NT2/D1 (cell line): ENCODE measurements around the gene RPL28.

Experiments used
- DNase-seq: peaks from one replicate; pipeline ENCODE4 v3.0.0-alpha.2; 2011; ENCODE audit warnings: low read depth, low spot score
- H3K27me3 ChIP-seq: 2 replicates; pipeline ENCODE4 v1.6.0; 2011; ENCODE audit warnings: mild to moderate bottlenecking; ENCODE audit not compliant: insufficient read length, insufficient read depth
- H3K36me3 ChIP-seq: 2 replicates; pipeline ENCODE4 v1.6.1; 2011; ENCODE audit warnings: mild to moderate bottlenecking, low read length, mixed read lengths; ENCODE audit not compliant: insufficient read depth, insufficient read length
- H3K4me1 ChIP-seq: 2 replicates; pipeline ENCODE4 v1.5.1; 2011; ENCODE audit not compliant: insufficient read depth, insufficient read length
- H3K4me3 ChIP-seq: 2 replicates; pipeline ENCODE4 v1.5.1; 2011; ENCODE audit warnings: low read depth; ENCODE audit not compliant: insufficient read length
- H3K9ac ChIP-seq: 2 replicates; pipeline ENCODE4 v1.6.0; 2011; ENCODE audit warnings: low read depth; ENCODE audit not compliant: insufficient read length
- H3K9me3 ChIP-seq: 2 replicates; pipeline ENCODE4 v1.5.1; 2011; ENCODE audit warnings: mild to moderate bottlenecking, low read length; ENCODE audit not compliant: insufficient read depth
- SUZ12 ChIP-seq: IDR thresholded peaks from 2 replicates; pipeline ENCODE4 v1.6.1; 2011; ENCODE audit not compliant: insufficient read length, insufficient read depth; ENCODE audit errors: extremely low read depth
- YY1 ChIP-seq: IDR thresholded peaks from 2 replicates; pipeline ENCODE4 v1.6.1; 2011; ENCODE audit not compliant: insufficient read length, insufficient read depth
- ZNF274 ChIP-seq: IDR thresholded peaks from 2 replicates; pipeline ENCODE4 v1.6.1; 2011; ENCODE audit warnings: mild to moderate bottlenecking, low read depth, low read length

RPL28 gene

DNA sequence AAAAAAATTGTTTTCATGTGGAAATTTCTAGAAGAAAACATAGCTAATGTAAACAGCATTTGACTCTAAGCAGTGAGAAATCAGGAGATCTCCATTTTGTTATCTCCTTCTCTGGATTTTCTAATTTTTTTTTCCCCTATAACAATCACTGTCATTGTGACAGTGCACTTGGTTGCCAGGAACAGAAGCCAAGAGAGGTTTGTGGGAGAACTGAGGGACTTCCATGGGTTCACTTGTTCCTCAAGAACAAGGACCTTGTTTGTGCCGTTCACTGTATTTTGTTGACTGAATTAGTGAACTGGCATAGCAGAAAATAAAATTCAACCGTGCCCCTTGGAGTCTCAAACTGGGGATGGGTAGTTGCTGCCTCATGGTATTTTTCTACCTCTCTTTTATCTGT is 40.3 kb downstream of the RPL28 start:
- Histone ChIP-seq H3K27me3 (no peaks in the 10 kb centered on the region), H3K4me1 (peaks cover 2% of the 10 kb centered on the region), H3K9ac (no peak overlapping the region), H3K4me3 (no peak overlapping the region), H3K9me3 (no peaks in the 10 kb centered on the region; the same call in 1 of the 2 replicates), H3K36me3 (no peaks in the 10 kb centered on the region)
- TF ChIP-seq SUZ12 = no peak
- TF ChIP-seq YY1 = no peak
- TF ChIP-seq ZNF274 = no peak
- no peak for DNase-seq

- no peak for DNase-seq
- TF ChIP-seq SUZ12 (no peak), YY1 (no peak), ZNF274 (no peak)
- Histone ChIP-seq H3K27me3 (peaks cover 18% of the 10 kb centered on the region), H3K36me3 (no peaks in the 10 kb centered on the region), H3K9me3 (no peaks in the 10 kb centered on the region; the same call in 1 of the 2 replicates), H3K9ac (no peak overlapping the region), H3K4me3 (no peak overlapping the region), H3K4me1 (peaks cover 2% of the 10 kb centered on the region)
Measured at GRCh38 chr19:55431183-55431582, 45.5 kb downstream of the RPL28 start.

GRCh38 chr19:55432241-55432959 is 46.7 kb downstream of the RPL28 start:
- Histone ChIP-seq H3K9ac (no peak overlapping the region), H3K36me3 (no peaks in the 10 kb centered on the region), H3K27me3 (peaks cover 26% of the 10 kb centered on the region), H3K9me3 (no peaks in the 10 kb centered on the region; the same call in 1 of the 2 replicates), H3K4me1 (peaks cover 2% of the 10 kb centered on the region), H3K4me3 (no peak overlapping the region)
- no peak for DNase-seq
- TF ChIP-seq ZNF274 = no peak
- no peak for TF ChIP-seq YY1
- no peak for TF ChIP-seq SUZ12

GRCh38 chr19:55433292-55433691 is 47.6 kb downstream of the RPL28 start:
- H3K27me3 ChIP-seq = peaks cover 35% of the 10 kb centered on the region
- TF ChIP-seq ZNF274 (no peak), SUZ12 (no peak), YY1 (no peak)
- DNase-seq = no peak

GRCh38 chr19:55434356-55434919 is 48.7 kb downstream of the RPL28 start:
- peaks cover 4% of the 10 kb centered on the region for H3K4me1 ChIP-seq
- H3K4me3 ChIP-seq = no peak overlapping the region
- H3K9me3 ChIP-seq = no peaks in the 10 kb centered on the region; the same call in 1 of the 2 replicates
- peaks cover 46% of the 10 kb centered on the region for H3K27me3 ChIP-seq
- H3K9ac ChIP-seq = no peak overlapping the region
- H3K36me3 ChIP-seq = no peaks in the 10 kb centered on the region
- TF ChIP-seq YY1 (no peak), ZNF274 (no peak), SUZ12 (no peak)
- DNase-seq = no peak

More at GRCh38 chr19:55433292-55433691, 47.6 kb downstream of the RPL28 start:
- H3K36me3 ChIP-seq = no peaks in the 10 kb centered on the region
- peaks cover 5% of the 10 kb centered on the region for H3K4me1 ChIP-seq
- H3K9ac ChIP-seq = no peak overlapping the region
- H3K4me3 ChIP-seq = no peak overlapping the region
- H3K9me3 ChIP-seq = no peaks in the 10 kb centered on the region; the same call in 1 of the 2 replicates

- Histone ChIP-seq H3K36me3 (no peaks in the 10 kb centered on the region), H3K4me1 (peaks cover 5% of the 10 kb centered on the region), H3K4me3 (no peak overlapping the region), H3K9me3 (no peaks in the 10 kb centered on the region; the same call in 1 of the 2 replicates), H3K9ac (no peak overlapping the region), H3K27me3 (peaks cover 52% of the 10 kb centered on the region)
- DNase-seq = no peak
- TF ChIP-seq ZNF274 (no peak), YY1 (no peak), SUZ12 (no peak)
Measured at GRCh38 chr19:55435020-55435419, 49.3 kb downstream of the RPL28 start.

- H3K27me3 ChIP-seq = peaks cover 68% of the 10 kb centered on the region
Measured at GRCh38 chr19:55436847-55437246, 51.1 kb downstream of the RPL28 start.

More at GRCh38 chr19:55436847-55437246, 51.1 kb downstream of the RPL28 start:
- Histone ChIP-seq H3K4me1 (peaks cover 8% of the 10 kb centered on the region), H3K4me3 (no peak overlapping the region), H3K9ac (no peak overlapping the region), H3K36me3 (no peaks in the 10 kb centered on the region), H3K9me3 (no peaks in the 10 kb centered on the region)
- TF ChIP-seq ZNF274 = no peak
- TF ChIP-seq SUZ12 = no peak
- no peak for TF ChIP-seq YY1
- DNase-seq = no peak
